ENCODE measurements around the gene CDH22. TPM values are rescaled to one million over a fixed set of nuclear protein-coding genes. Genes with fewer than 3 reads are reported as not detected.

Gene CDH22
- 0.09 TPM in 1 of 2 replicates, not detected in the other for total RNA-seq

GRCh38 chr20:46308258-46309157 is at the start of gene CDH22:
Gene CDH22 (minus strand): TSS chr20:46308498. CDS start chr20:46251294, 57,204 bp downstream.
- Mint-ChIP-seq H3K4me3 (peak within 1 kb of the TSS; percentile 76), H3K36me3 (ENCODE audit: low read depth) (no peaks in the 10 kb centered on the region), H3K4me1 (peaks cover 12% of the 10 kb centered on the region), H3K27ac (no peak within 1 kb of the TSS), H3K9me3 (no peaks in the 10 kb centered on the region), H3K27me3 (peaks cover 65% of the 10 kb centered on the region)
- ATAC-seq (ENCODE audit: low read depth) (peak; percentile 45), DNase-seq (no peak)
- CTCF ChIA-PET: interaction anchor here (2.0 kb wide), 1 partner anchor 103 kb away, joined by 12 read pairs; no protein-coding TSS in a partner anchor
- intact Hi-C loops (cut with micrococcal nuclease): loop anchor here (10.0 kb wide), 1 partner anchor 256 kb away; no protein-coding TSS in a partner anchor
- no peak for TF ChIP-seq CTCF (IDR thresholded peaks at IDR 0.05)
- POLR2A ChIA-PET: no interaction called here

- no peak for DNase-seq
- ChIA-PET CTCF (no interaction called here), POLR2A (interaction anchor here (1.5 to 1.6 kb wide), 2 partner anchors 10 to 49 kb away, joined by 5 to 7 read pairs; partner anchors contain the start of gene ELMO2)
- H3K36me3 Mint-ChIP-seq (ENCODE audit: low read depth): peaks cover 61% of the 10 kb centered on the region
- no peaks in the 10 kb centered on the region for H3K27me3 Mint-ChIP-seq
- peak overlapping the region; percentile 70 for H3K27ac Mint-ChIP-seq
- no peak for ATAC-seq (ENCODE audit: low read depth)
- no peaks in the 10 kb centered on the region for H3K9me3 Mint-ChIP-seq
- no peak for TF ChIP-seq CTCF (IDR thresholded peaks at IDR 0.05)
- peaks cover 57% of the 10 kb centered on the region for H3K4me1 Mint-ChIP-seq
- intact Hi-C loops (cut with micrococcal nuclease): loop anchor here (5.0 to 10.0 kb wide), 2 partner anchors 385 to 992 kb away; partner anchors contain the start of genes SYS1 and ZNF335
- no peak overlapping the region for H3K4me3 Mint-ChIP-seq
Observed at GRCh38 chr20:46357030-46357514, 48.8 kb upstream of the CDH22 start.

- CTCF ChIA-PET: no interaction called here
- ATAC-seq (ENCODE audit: low read depth): no peak
- intact Hi-C loops (cut with micrococcal nuclease): loop anchor here (5.0 to 10.0 kb wide), 2 partner anchors 384 to 992 kb away; partner anchors contain the start of genes SYS1 and ZNF335
- Mint-ChIP-seq H3K9me3 (no peaks in the 10 kb centered on the region), H3K4me1 (peaks cover 52% of the 10 kb centered on the region), H3K36me3 (ENCODE audit: low read depth) (peaks cover 60% of the 10 kb centered on the region), H3K27ac (no peak overlapping the region), H3K27me3 (no peaks in the 10 kb centered on the region), H3K4me3 (no peak overlapping the region)
- POLR2A ChIA-PET: interaction anchor here (1.5 to 1.6 kb wide), 2 partner anchors 9 to 50 kb away, joined by 5 to 7 read pairs; partner anchors contain the start of gene ELMO2
- no peak for DNase-seq
- TF ChIP-seq CTCF (IDR thresholded peaks at IDR 0.05): no peak
Observed at GRCh38 chr20:46356195-46357029, 48.1 kb upstream of the CDH22 start.

- Mint-ChIP-seq H3K4me1 (peaks cover 52% of the 10 kb centered on the region), H3K36me3 (ENCODE audit: low read depth) (peaks cover 59% of the 10 kb centered on the region)
Observed at GRCh38 chr20:46355778-46356177, 47.5 kb upstream of the CDH22 start.

More at GRCh38 chr20:46355778-46356177, 47.5 kb upstream of the CDH22 start:
- no peaks in the 10 kb centered on the region for H3K9me3 Mint-ChIP-seq
- no peak overlapping the region for H3K4me3 Mint-ChIP-seq
- DNase-seq (no peak), ATAC-seq (ENCODE audit: low read depth) (no peak)
- H3K27me3 Mint-ChIP-seq: no peaks in the 10 kb centered on the region
- CTCF ChIA-PET: no interaction called here
- intact Hi-C loops (cut with micrococcal nuclease): loop anchor here (5.0 to 10.0 kb wide), 2 partner anchors 383 to 991 kb away; partner anchors contain the start of genes SYS1 and ZNF335
- H3K27ac Mint-ChIP-seq: peak overlapping the region; percentile 50
- no peak for TF ChIP-seq CTCF (IDR thresholded peaks at IDR 0.05)
- POLR2A ChIA-PET: interaction anchor here (1.5 to 1.6 kb wide), 2 partner anchors 9 to 51 kb away, joined by 5 to 7 read pairs; partner anchors contain the start of gene ELMO2
